K562 (cell line): ENCODE results near the gene SPDYE3. TPM values are rescaled to one million over a fixed set of nuclear protein-coding genes. Genes with fewer than 3 reads are reported as not detected.

ENCODE experiments used
- ATAC-seq: fragments of 200-7000 bp; cut with Tn5 transposase; 3 replicates; pipeline ENCODE4 v1.9.1; 2020; ENCODE audit warnings: moderate library complexity
- BruUV-seq: library from RNA; stranded (reverse); fragments of 400-500 nt; replicated peaks from 2 replicates; lab custom pipeline; 2021; lab: Mats Ljungman, UMichigan
- CTCF ChIA-PET: fragments of 300-600 bp; formaldehyde crosslinking; extraction: SDS; loops from one replicate; lab custom pipeline; 2021; ENCODE audit warnings: low intra/inter-chr PET ratio; lab: Yijun Ruan, JAX
- POLR2A ChIA-PET: fragments of 300-600, 350-650 bp; sonication (Branson Sonifier 250); formaldehyde crosslinking; extraction: SDS; loops from one replicate; lab custom pipeline; 2021; ENCODE audit warnings: antibody characterized with exemption, inconsistent platforms; lab: Yijun Ruan, JAX
- DNase-seq, 4 experiments: peaks; one replicate each; pipeline versions ENCODE4 v3.0.0 to v3.0.0-alpha.2; 2011 to 2018; ENCODE audit warnings: low spot score in 3 of 4, mixed read lengths in 3 of 4; ENCODE audit errors: extremely low read depth in 1 of 4
- FAIRE-seq: peaks from 2 replicates; lab custom pipeline; 2011; peaks lifted over from hg19 to GRCh38; lab: Jason Lieb, UNC
- H2AFZ ChIP-seq: 2 replicates; pipeline ENCODE4 v1.6.0; 2011; ENCODE audit warnings: low read depth, low read length, control low read depth, inconsistent platforms
- H3K27ac ChIP-seq: fragments of 200-600 bp; 3 replicates; pipeline ENCODE4 v1.8.0; 2011; ENCODE audit warnings: low read depth, mild to moderate bottlenecking, control low read depth, inconsistent platforms, low read length, moderate library complexity, mixed read lengths; ENCODE audit errors: extremely low read depth
- H3K27me3 ChIP-seq, 2 experiments: fragments of 300-600 bp in 1 of 2; 2 replicates in 1 of 2; 3 replicates in 1 of 2; pipeline versions ENCODE4 v1.6.0 to v1.8.0; 2011; ENCODE audit warnings: inconsistent platforms in 2 of 2, low read length in 2 of 2, mild to moderate bottlenecking in 1 of 2, mixed read lengths in 1 of 2, moderate library complexity in 1 of 2; ENCODE audit not compliant: control insufficient read depth in 2 of 2, insufficient read depth in 2 of 2
- H3K36me3 ChIP-seq: fragments of 300-600 bp; 3 replicates; pipeline ENCODE4 v1.8.0; 2011; ENCODE audit warnings: mild to moderate bottlenecking, low read length, inconsistent platforms; ENCODE audit not compliant: control insufficient read depth, insufficient read depth
- H3K4me1 ChIP-seq, 2 experiments: fragments of 200-600 bp in 1 of 2; replicated peaks in 1 of 2; 2 replicates in 1 of 2; 3 replicates in 1 of 2; pipeline versions ENCODE4 v1.5.1 to v1.8.0; 2011; ENCODE audit warnings: inconsistent platforms in 2 of 2, low read length in 2 of 2, mild to moderate bottlenecking in 1 of 2, mixed read lengths in 1 of 2, moderate library complexity in 1 of 2; ENCODE audit not compliant: control insufficient read depth in 2 of 2, insufficient read depth in 2 of 2
- H3K4me2 ChIP-seq: 2 replicates; pipeline ENCODE4 v1.6.1; 2011; ENCODE audit warnings: low read length, control low read depth, inconsistent platforms, mixed read lengths; ENCODE audit not compliant: insufficient read depth
- H3K4me3 ChIP-seq: fragments of 200-600 bp; sonication (generic), shearing (Covaris generic); 2 replicates; pipeline ENCODE4 v1.5.1; 2016; ENCODE audit warnings: control low read depth, inconsistent platforms
- H3K79me2 ChIP-seq: fragments of 200-600 bp; 3 replicates; pipeline ENCODE4 v1.8.0; 2011; ENCODE audit warnings: low read length, inconsistent platforms; ENCODE audit not compliant: control insufficient read depth, insufficient read depth
- H3K9ac ChIP-seq, 2 experiments: 2 replicates each; pipeline versions ENCODE4 v1.6.0 to v1.6.1; 2011; ENCODE audit warnings: low read depth in 2 of 2, low read length in 2 of 2, control low read depth in 1 of 2, inconsistent platforms in 1 of 2, mild to moderate bottlenecking in 1 of 2, mixed read lengths in 1 of 2; ENCODE audit not compliant: insufficient read depth in 1 of 2
- H3K9me1 ChIP-seq: one replicate; pipeline ENCODE4 v1.6.0; 2011; ENCODE audit warnings: inconsistent platforms, mild to moderate bottlenecking, low read length, moderate library complexity; ENCODE audit not compliant: control insufficient read depth, insufficient read depth
- H3K9me3 ChIP-seq: replicated peaks from 2 replicates; pipeline ENCODE4 v1.5.1; 2011; ENCODE audit warnings: low read depth, low read length, inconsistent platforms; ENCODE audit not compliant: control insufficient read depth, insufficient read depth
- H4K20me1 ChIP-seq: replicated peaks from 2 replicates; pipeline ENCODE4 v1.6.1; 2011; ENCODE audit warnings: low read length, inconsistent platforms, mixed read lengths; ENCODE audit not compliant: control insufficient read depth, insufficient read depth
- BHLHE40 ChIP-seq: IDR thresholded peaks from 2 replicates; pipeline ENCODE4 v1.6.1; 2011; ENCODE audit warnings: low read length, improper control_type of control experiment
- BMI1 ChIP-seq: fragments of 150-350 bp; IDR thresholded peaks from 2 replicates; pipeline ENCODE4 v1.6.1; 2014; ENCODE audit warnings: low read length
- DMBX1 ChIP-seq: fragments of 250-450 bp; sonication (Bioruptor Pico); IDR thresholded peaks from 2 replicates; pipeline ENCODE4 v1.8.0; 2022; ENCODE audit warnings: inconsistent platforms, mild to moderate bottlenecking, moderate library complexity, borderline replicate concordance
- GABPB1 ChIP-seq: sonication (generic); formaldehyde crosslinking; IDR thresholded peaks from 2 replicates; pipeline ENCODE4 v1.8.0; 2022; ENCODE audit warnings: mild to moderate bottlenecking, missing genetic modification reagents
- MCM5 ChIP-seq: fragments of 450-650 bp; IDR thresholded peaks from 2 replicates; pipeline ENCODE4 v1.6.1; 2016; ENCODE audit warnings: low read depth
- SIRT6 ChIP-seq: IDR thresholded peaks from one replicate; pipeline ENCODE4 v1.6.1; 2012; ENCODE audit warnings: low read depth, mild to moderate bottlenecking, control low read depth, inconsistent platforms, low read length, moderate library complexity
- ZBTB5 ChIP-seq: fragments of 450-650 bp; IDR thresholded peaks from 2 replicates; pipeline ENCODE4 v1.6.1; 2017; ENCODE audit warnings: antibody characterized with exemption
- WGBS: fragments of 100-300 bp; shearing (Covaris generic); methylation state at CpG from one replicate; pipeline ENCODE4 v1.1.6; 2016; ENCODE audit warnings: low coverage, mixed read lengths; ENCODE audit not compliant: insufficient coverage; ENCODE audit errors: missing lambda C conversion rate; 5-methylcytosine and 5-hydroxymethylcytosine counted together
- in situ Hi-C: fragments of 300-500 bp; cut with MboI; formaldehyde crosslinking; loops from 4 replicates; pipeline ENCODE4 v1.15.0; 2018; ENCODE audit warnings: inconsistent platforms, mixed read lengths
- intact Hi-C: fragments of 100-400 bp; cut with micrococcal nuclease; formaldehyde crosslinking; loops from 2 replicates; pipeline ENCODE4 v1.14.2; 2022
- polyA plus RNA-seq, 8 experiments: library from polyadenylated mRNA; depleted of rRNA in 4 of 8; stranded (reverse) in 5 of 8; unstranded in 3 of 8; fragments of >200 nt; fragmentation: Nextera tagmentation in 2 of 8; fragmentation: Illumina TruSeq in 1 of 8; extraction: Ambion mirVana in 2 of 8; extraction: Trizol in 1 of 8; gene quantifications; 2 replicates each; pipeline versions ENCODE4 v1.2.1 to v1.2.3, GENCODE V29; 2011 to 2014; ENCODE audit warnings: inconsistent platforms in 1 of 8, missing spikeins in 1 of 8
- total RNA-seq, 7 experiments: library from RNA; depleted of rRNA in 6 of 7; stranded (reverse); fragments of >200 nt in 6 of 7; fragmentation: Illumina TruSeq in 2 of 7; extraction: Trizol in 2 of 7; gene quantifications; 2 replicates each; pipeline versions ENCODE4 v1.2.1 to v1.2.3, GENCODE V29; 2011 to 2021; ENCODE audit warnings: low replicate concordance in 1 of 7
- TF ChIP-seq, protein P1 (sequence below): IDR thresholded peaks from 2 replicates; pipeline ENCODE4 v1.6.1; 2012; ENCODE audit warnings: low read depth, low read length, improper control_type of control experiment, borderline replicate concordance

SPDYE3 gene
- total and polyA plus RNA-seq, 9 of the 15 experiments (the other 6 are each of a cell fraction or from before 2014, with no cell fraction given) = 0.04 to 3.3 (median 1.2) TPM; not detected in 6

DNA sequence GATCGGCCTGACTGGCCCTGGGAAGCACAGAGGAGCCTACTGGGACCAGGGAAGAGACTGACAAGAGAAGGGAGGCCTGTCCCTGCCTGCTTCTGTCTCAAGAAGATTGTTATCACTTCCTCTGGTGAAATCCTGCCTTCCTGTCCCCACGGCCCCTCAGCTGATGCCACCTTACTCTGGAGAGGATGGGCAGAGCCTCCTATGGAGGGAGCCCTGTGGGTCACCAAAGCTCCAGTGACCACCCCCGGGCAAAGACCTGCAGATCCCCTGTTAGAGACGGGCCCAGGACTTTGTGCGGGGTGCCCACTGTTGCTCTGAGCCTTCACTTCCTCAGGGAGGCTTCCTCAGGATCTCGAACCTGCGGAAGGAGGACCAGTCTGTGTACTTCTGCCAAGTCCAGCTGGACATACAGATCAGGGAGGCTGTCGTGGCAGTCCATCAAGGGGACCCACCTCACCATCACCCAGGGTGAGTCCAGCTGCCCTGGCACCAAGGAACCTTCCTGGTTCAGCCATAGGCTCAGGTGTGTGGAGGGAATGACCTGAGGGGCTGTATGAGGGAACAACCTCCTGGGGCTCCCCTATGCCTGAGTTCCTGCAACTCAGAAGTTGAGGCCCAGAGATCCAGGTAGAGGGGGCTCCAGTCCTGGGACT lies 49.0 kb downstream of the SPDYE3 start:
- H3K27me3 ChIP-seq = no peaks in the 10 kb centered on the region
- ChIA-PET CTCF (no interaction called here), POLR2A (interaction anchor here (0.8 to 1.4 kb wide), 3 partner anchors 9 to 73 kb away, joined by 3 to 6 read pairs (median 4); partner anchors contain the start of gene MEPCE)
- H4K20me1 ChIP-seq = peaks cover 6% of the 10 kb centered on the region; the same call in 1 of the 2 replicates
- H3K9ac ChIP-seq = no peak overlapping the region
- ATAC-seq (no peak), FAIRE-seq (no peak), DNase-seq (no peak)
- in situ Hi-C loops (no loop called here), intact Hi-C loops (no loop called here)
- TF ChIP-seq BHLHE40 = no peak
- TF ChIP-seq ZBTB5 = no peak
- TF ChIP-seq BMI1 = no peak
- TF ChIP-seq MCM5 = no peak
- no peak for TF ChIP-seq DMBX1 (CRISPR knock-in tag)
- TF ChIP-seq, protein P1, sequence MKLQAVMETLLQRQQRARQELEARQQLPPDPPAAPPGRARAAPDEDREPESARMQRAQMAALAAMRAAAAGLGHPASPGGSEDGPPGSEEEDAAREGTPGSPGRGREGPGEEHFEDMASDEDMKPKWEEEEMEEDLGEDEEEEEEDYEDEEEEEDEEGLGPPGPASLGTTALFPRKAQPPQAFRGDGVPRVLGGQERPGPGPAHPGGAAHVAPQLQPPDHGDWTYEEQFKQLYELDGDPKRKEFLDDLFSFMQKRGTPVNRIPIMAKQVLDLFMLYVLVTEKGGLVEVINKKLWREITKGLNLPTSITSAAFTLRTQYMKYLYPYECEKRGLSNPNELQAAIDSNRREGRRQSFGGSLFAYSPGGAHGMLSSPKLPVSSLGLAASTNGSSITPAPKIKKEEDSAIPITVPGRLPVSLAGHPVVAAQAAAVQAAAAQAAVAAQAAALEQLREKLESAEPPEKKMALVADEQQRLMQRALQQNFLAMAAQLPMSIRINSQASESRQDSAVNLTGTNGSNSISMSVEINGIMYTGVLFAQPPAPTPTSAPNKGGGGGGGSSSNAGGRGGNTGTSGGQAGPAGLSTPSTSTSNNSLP = no peak
- peak; percentile 23 for TF ChIP-seq SIRT6
- no peak for TF ChIP-seq GABPB1
- no TSS peak for BruUV-seq
- peaks cover 96% of the 10 kb centered on the region for H3K36me3 ChIP-seq
- H3K27ac ChIP-seq = no peak overlapping the region
- H3K4me1 ChIP-seq = peaks cover 0 to 9% of the 10 kb centered on the region in 2 experiments; a peak in 1 of 5 replicates
- no peak overlapping the region for H3K4me2 ChIP-seq
- H3K9me1 ChIP-seq = no peaks in the 10 kb centered on the region
- no peak overlapping the region for H2AFZ ChIP-seq
- H3K79me2 ChIP-seq = no peaks in the 10 kb centered on the region
- WGBS = 97% methylated on average over 7 of the region's 8 CpGs
- H3K9me3 ChIP-seq = no peaks in the 10 kb centered on the region
- no peak overlapping the region for H3K4me3 ChIP-seq
